ENCODE data around the gene SLC22A23.
A peak's percentile ranks its signal among the peaks of the same experiment; 100 is the strongest.

The SLC22A23 gene

GRCh38 chr6:3429211-3429610 lies 27.6 kb downstream of the SLC22A23 start:
- Histone ChIP-seq H3K27me3 (ENCODE audit: control insufficient read depth in 1 of 2, insufficient read depth in 1 of 2, low read length in 2 of 2) (peaks cover 0 to 16% of the 10 kb centered on the region in 2 experiments), H4K91ac (ENCODE audit: low read length) (no peak overlapping the region), H2BK5ac (ENCODE audit: low read depth, low read length, poor library complexity, severe bottlenecking) (no peak overlapping the region), H3K4ac (ENCODE audit: low read depth in 1 of 2, low read length in 2 of 2) (no peak overlapping the region), H4K8ac (ENCODE audit: low read length) (no peak overlapping the region), H3K79me1 (replicated peaks; ENCODE audit: low read length, poor library complexity, severe bottlenecking) (no peaks in the 10 kb centered on the region), H3K4me2 (ENCODE audit: low read length, poor library complexity, severe bottlenecking) (no peak overlapping the region), H2BK12ac (ENCODE audit: low read length in 2 of 2) (no peak overlapping the region), H2BK15ac (ENCODE audit: low read depth, poor library complexity, severe bottlenecking) (no peak overlapping the region), H3K9ac (ENCODE audit: low read length) (no peak overlapping the region), H2AFZ (ENCODE audit: low read depth, low read length) (no peak overlapping the region), H3K23ac (ENCODE audit: low read length in 2 of 2) (no peak overlapping the region), H2AK5ac (ENCODE audit: low read length, severe bottlenecking) (no peak overlapping the region), H3K14ac (ENCODE audit: low read length in 2 of 2) (no peak overlapping the region), H3K18ac (ENCODE audit: low read depth in 1 of 2, low read length in 2 of 2) (no peak overlapping the region), H2BK120ac (ENCODE audit: low read depth, low read length) (no peak overlapping the region), H3K9me3 (ENCODE audit: control insufficient read depth, low read length) (no peaks in the 10 kb centered on the region), H3K36me3 (ENCODE audit: control insufficient read depth in 1 of 2, insufficient read depth in 2 of 2, low read depth in 1 of 2, low read length in 2 of 2) (peaks cover 0 to 24% of the 10 kb centered on the region in 2 experiments), H3K27ac (ENCODE audit: low read length, poor library complexity, severe bottlenecking) (no peak overlapping the region), H3K4me3 (ENCODE audit: insufficient read depth in 1 of 2, low read depth in 1 of 2, low read length in 2 of 2) (no peak overlapping the region), H3K4me1 (ENCODE audit: control insufficient read depth, insufficient read depth, low read depth, low read length) (peaks cover 2% of the 10 kb centered on the region)
- DNase-seq = no peak
- 82% methylated on average over 3 of the region's 3 CpGs for WGBS

- no peak overlapping the region for H3K4me3 ChIP-seq (ENCODE audit: insufficient read depth in 1 of 2, low read depth in 1 of 2, low read length in 2 of 2)
- DNase-seq = no peak
- no peak overlapping the region for H2AK5ac ChIP-seq (ENCODE audit: low read length, severe bottlenecking)
- no peaks in the 10 kb centered on the region for H3K79me1 ChIP-seq (replicated peaks; ENCODE audit: low read length, poor library complexity, severe bottlenecking)
- no peak overlapping the region for H3K4me2 ChIP-seq (ENCODE audit: low read length, poor library complexity, severe bottlenecking)
- H3K9me3 ChIP-seq (ENCODE audit: control insufficient read depth, low read length) = no peaks in the 10 kb centered on the region
- H3K36me3 ChIP-seq (ENCODE audit: control insufficient read depth in 1 of 2, insufficient read depth in 2 of 2, low read depth in 1 of 2, low read length in 2 of 2) = peaks cover 0 to 24% of the 10 kb centered on the region in 2 experiments
- no peak overlapping the region for H3K4ac ChIP-seq (ENCODE audit: low read depth in 1 of 2, low read length in 2 of 2)
- 60% methylated on average over 2 of the region's 3 CpGs for WGBS
- H2BK12ac ChIP-seq (ENCODE audit: low read length in 2 of 2) = no peak overlapping the region
- peaks cover 0 to 16% of the 10 kb centered on the region in 2 experiments for H3K27me3 ChIP-seq (ENCODE audit: control insufficient read depth in 1 of 2, insufficient read depth in 1 of 2, low read length in 2 of 2)
- no peak overlapping the region for H2BK5ac ChIP-seq (ENCODE audit: low read depth, low read length, poor library complexity, severe bottlenecking)
- H3K4me1 ChIP-seq (ENCODE audit: control insufficient read depth, insufficient read depth, low read depth, low read length) = peaks cover 2% of the 10 kb centered on the region
- no peak overlapping the region for H2AFZ ChIP-seq (ENCODE audit: low read depth, low read length)
- H4K8ac ChIP-seq (ENCODE audit: low read length) = no peak overlapping the region
- no peak overlapping the region for H3K27ac ChIP-seq (ENCODE audit: low read length, poor library complexity, severe bottlenecking)
- H3K9ac ChIP-seq (ENCODE audit: low read length) = no peak overlapping the region
- no peak overlapping the region for H3K14ac ChIP-seq (ENCODE audit: low read length in 2 of 2)
- H2BK15ac ChIP-seq (ENCODE audit: low read depth, poor library complexity, severe bottlenecking) = no peak overlapping the region
- no peak overlapping the region for H3K18ac ChIP-seq (ENCODE audit: low read depth in 1 of 2, low read length in 2 of 2)
- H4K91ac ChIP-seq (ENCODE audit: low read length) = no peak overlapping the region
- no peak overlapping the region for H3K23ac ChIP-seq (ENCODE audit: low read length in 2 of 2)
- no peak overlapping the region for H2BK120ac ChIP-seq (ENCODE audit: low read depth, low read length)
Measured at GRCh38 chr6:3428700-3429099, 28.1 kb downstream of the SLC22A23 start.

GRCh38 chr6:3428247-3428646 lies 28.6 kb downstream of the SLC22A23 start:
- H3K4me2 ChIP-seq (ENCODE audit: low read length, poor library complexity, severe bottlenecking) = no peak overlapping the region
- H3K79me1 ChIP-seq (replicated peaks; ENCODE audit: low read length, poor library complexity, severe bottlenecking) = no peaks in the 10 kb centered on the region
- H3K4ac ChIP-seq (ENCODE audit: low read depth in 1 of 2, low read length in 2 of 2) = no peak overlapping the region
- no peak for DNase-seq
- no peak overlapping the region for H3K27ac ChIP-seq (ENCODE audit: low read length, poor library complexity, severe bottlenecking)
- H2AK5ac ChIP-seq (ENCODE audit: low read length, severe bottlenecking) = no peak overlapping the region
- no peak overlapping the region for H2BK5ac ChIP-seq (ENCODE audit: low read depth, low read length, poor library complexity, severe bottlenecking)
- no peak overlapping the region for H2BK15ac ChIP-seq (ENCODE audit: low read depth, poor library complexity, severe bottlenecking)
- no peak overlapping the region for H3K9ac ChIP-seq (ENCODE audit: low read length)
- H3K27me3 ChIP-seq (ENCODE audit: control insufficient read depth in 1 of 2, insufficient read depth in 1 of 2, low read length in 2 of 2) = peaks cover 0 to 16% of the 10 kb centered on the region in 2 experiments
- H4K91ac ChIP-seq (ENCODE audit: low read length) = no peak overlapping the region
- no peak overlapping the region for H4K8ac ChIP-seq (ENCODE audit: low read length)
- H3K4me1 ChIP-seq (ENCODE audit: control insufficient read depth, insufficient read depth, low read depth, low read length) = peaks cover 2% of the 10 kb centered on the region
- no peak overlapping the region for H3K4me3 ChIP-seq (ENCODE audit: insufficient read depth in 1 of 2, low read depth in 1 of 2, low read length in 2 of 2)
- H3K18ac ChIP-seq (ENCODE audit: low read depth in 1 of 2, low read length in 2 of 2) = no peak overlapping the region
- no peak overlapping the region for H2BK12ac ChIP-seq (ENCODE audit: low read length in 2 of 2)
- no peaks in the 10 kb centered on the region for H3K9me3 ChIP-seq (ENCODE audit: control insufficient read depth, low read length)
- no peak overlapping the region for H3K23ac ChIP-seq (ENCODE audit: low read length in 2 of 2)
- no peak overlapping the region for H2BK120ac ChIP-seq (ENCODE audit: low read depth, low read length)
- 95% methylated on average over 4 of the region's 4 CpGs for WGBS
- H2AFZ ChIP-seq (ENCODE audit: low read depth, low read length) = no peak overlapping the region
- H3K14ac ChIP-seq (ENCODE audit: low read length in 2 of 2) = no peak overlapping the region
- H3K36me3 ChIP-seq (ENCODE audit: control insufficient read depth in 1 of 2, insufficient read depth in 2 of 2, low read depth in 1 of 2, low read length in 2 of 2) = peaks cover 0 to 24% of the 10 kb centered on the region in 2 experiments

- Histone ChIP-seq H2BK5ac (ENCODE audit: low read depth, low read length, poor library complexity, severe bottlenecking) (no peak overlapping the region), H3K27ac (ENCODE audit: low read length, poor library complexity, severe bottlenecking) (no peak overlapping the region), H3K36me3 (ENCODE audit: control insufficient read depth in 1 of 2, insufficient read depth in 2 of 2, low read depth in 1 of 2, low read length in 2 of 2) (peaks cover 0 to 24% of the 10 kb centered on the region in 2 experiments), H3K4ac (ENCODE audit: low read depth in 1 of 2, low read length in 2 of 2) (no peak overlapping the region), H4K8ac (ENCODE audit: low read length) (no peak overlapping the region), H3K4me1 (ENCODE audit: control insufficient read depth, insufficient read depth, low read depth, low read length) (peaks cover 2% of the 10 kb centered on the region), H3K23ac (ENCODE audit: low read length in 2 of 2) (no peak overlapping the region), H3K9ac (ENCODE audit: low read length) (peak overlapping the region; percentile 29), H3K14ac (ENCODE audit: low read length in 2 of 2) (no peak overlapping the region), H2AFZ (ENCODE audit: low read depth, low read length) (no peak overlapping the region), H3K9me3 (ENCODE audit: control insufficient read depth, low read length) (no peaks in the 10 kb centered on the region), H3K18ac (ENCODE audit: low read depth in 1 of 2, low read length in 2 of 2) (no peak overlapping the region), H3K4me2 (ENCODE audit: low read length, poor library complexity, severe bottlenecking) (no peak overlapping the region), H2BK15ac (ENCODE audit: low read depth, poor library complexity, severe bottlenecking) (no peak overlapping the region), H3K4me3 (ENCODE audit: insufficient read depth in 1 of 2, low read depth in 1 of 2, low read length in 2 of 2) (peak overlapping the region in 1 of 2 experiments; percentile 40), H2BK12ac (ENCODE audit: low read length in 2 of 2) (no peak overlapping the region), H3K79me1 (replicated peaks; ENCODE audit: low read length, poor library complexity, severe bottlenecking) (no peaks in the 10 kb centered on the region), H2BK120ac (ENCODE audit: low read depth, low read length) (no peak overlapping the region), H3K27me3 (ENCODE audit: control insufficient read depth in 1 of 2, insufficient read depth in 1 of 2, low read length in 2 of 2) (peaks cover 0 to 16% of the 10 kb centered on the region in 2 experiments), H4K91ac (ENCODE audit: low read length) (no peak overlapping the region), H2AK5ac (ENCODE audit: low read length, severe bottlenecking) (no peak overlapping the region)
- no peak for DNase-seq
- WGBS = 61% methylated on average over 10 of the region's 10 CpGs
Measured at GRCh38 chr6:3427687-3428085, 29.2 kb downstream of the SLC22A23 start.

Data from mesenchymal stem cell (in vitro differentiated cells and primary cell).